HEK293 (cell line): Measurements from ENCODE around the gene BACH2.

Experiments
- CTCF ChIA-PET: fragments of 350-600 bp; formaldehyde crosslinking; extraction: SDS; loops from one replicate; lab custom pipeline; 2021; ENCODE audit warnings: antibody characterized with exemption; lab: Yijun Ruan, JAX
- POLR2A ChIA-PET: fragments of 300-600 bp; formaldehyde crosslinking; extraction: SDS; loops from one replicate; lab custom pipeline; 2020; ENCODE audit warnings: antibody characterized with exemption, inconsistent platforms; lab: Yijun Ruan, JAX
- H3K27ac ChIP-seq: fragments of 200-500 bp; sonication (Bioruptor generic); 2 replicates; pipeline ENCODE4 v1.5.1; 2014; ENCODE audit warnings: low read depth, low read length, control low read depth, inconsistent platforms; ENCODE audit errors: extremely low read depth
- H3K36me3 ChIP-seq, 2 experiments: fragments of 200-500 bp in 1 of 2; sonication (Bioruptor generic) in 1 of 2; 1 replicate in 1 of 2; 2 replicates in 1 of 2; pipeline ENCODE4 v1.5.1; 2014 to 2017; ENCODE audit warnings: inconsistent platforms in 2 of 2, low read length in 2 of 2; ENCODE audit not compliant: control insufficient read depth in 2 of 2, insufficient read depth in 1 of 2
- H3K4me1 ChIP-seq: fragments of 200-500 bp; sonication (Bioruptor generic); 2 replicates; pipeline ENCODE4 v1.5.1; 2014; ENCODE audit warnings: mild to moderate bottlenecking, low read length, inconsistent platforms; ENCODE audit not compliant: control insufficient read depth, insufficient read depth
- H3K4me3 ChIP-seq: 2 replicates; pipeline ENCODE4 v1.5.1; 2011; ENCODE audit warnings: low read depth, mild to moderate bottlenecking, control low read depth, low read length, moderate library complexity
- H3K9me3 ChIP-seq: fragments of 200-500 bp; sonication (Bioruptor generic); 2 replicates; pipeline ENCODE4 v1.5.1; 2014; ENCODE audit warnings: low read depth, low read length, inconsistent platforms; ENCODE audit not compliant: control insufficient read depth, insufficient read depth
- KLF8 ChIP-seq: fragments of 450-650 bp; formaldehyde crosslinking; IDR thresholded peaks from 2 replicates; pipeline ENCODE4 v1.5.1; 2016; ENCODE audit warnings: missing biosample characterization, missing genetic modification characterization
- OSR2 ChIP-seq: fragments of 450-650 bp; formaldehyde crosslinking; IDR thresholded peaks from 2 replicates; pipeline ENCODE4 v1.5.1; 2016; ENCODE audit warnings: missing biosample characterization, missing genetic modification characterization
- PRDM1 ChIP-seq: fragments of 450-650 bp; formaldehyde crosslinking; IDR thresholded peaks from 2 replicates; pipeline ENCODE4; 2016; ENCODE audit warnings: missing biosample characterization, missing genetic modification characterization
- PRDM10 ChIP-seq: fragments of 450-650 bp; formaldehyde crosslinking; IDR thresholded peaks from 2 replicates; pipeline ENCODE4 v1.5.1; 2016; ENCODE audit warnings: missing biosample characterization, missing genetic modification characterization
- SCRT2 ChIP-seq: fragments of 450-650 bp; formaldehyde crosslinking; IDR thresholded peaks from 2 replicates; pipeline ENCODE4 v1.5.1; 2016; ENCODE audit warnings: missing biosample characterization, missing genetic modification characterization
- ZBTB11 ChIP-seq: fragments of 450-650 bp; formaldehyde crosslinking; conservative IDR thresholded peaks from 2 replicates; pipeline ENCODE4 v1.5.1; 2016; ENCODE audit warnings: low read depth, missing biosample characterization, missing genetic modification characterization
- ZNF18 ChIP-seq: fragments of 450-650 bp; formaldehyde crosslinking; IDR thresholded peaks from 2 replicates; pipeline ENCODE4 v1.5.1; 2016; ENCODE audit warnings: missing biosample characterization, missing genetic modification characterization
- ZNF341 ChIP-seq: fragments of 450-650 bp; formaldehyde crosslinking; IDR thresholded peaks from 2 replicates; pipeline ENCODE4; 2016; ENCODE audit warnings: low read depth, missing biosample characterization, missing genetic modification characterization
- ZNF416 ChIP-seq: fragments of 450-650 bp; formaldehyde crosslinking; IDR thresholded peaks from 2 replicates; pipeline ENCODE4 v1.5.1; 2016; ENCODE audit warnings: missing biosample characterization, missing genetic modification characterization
- ZNF510 ChIP-seq: fragments of 450-650 bp; formaldehyde crosslinking; IDR thresholded peaks from 2 replicates; pipeline ENCODE4 v1.5.1; 2018; ENCODE audit warnings: mild to moderate bottlenecking, missing genetic modification characterization, missing biosample characterization; ENCODE audit not compliant: insufficient replicate concordance
- ZNF626 ChIP-seq: fragments of 450-650 bp; sonication (Bioruptor Pico); formaldehyde crosslinking; IDR thresholded peaks from 2 replicates; pipeline ENCODE4 v1.5.1; 2018; ENCODE audit warnings: missing biosample characterization, missing genetic modification characterization, inconsistent platforms
- ZNF645 ChIP-seq: fragments of 450-650 bp; formaldehyde crosslinking; IDR thresholded peaks from 2 replicates; pipeline ENCODE4; 2016; ENCODE audit warnings: missing biosample characterization, missing genetic modification characterization
- ZNF707 ChIP-seq: fragments of 450-650 bp; formaldehyde crosslinking; IDR thresholded peaks from 2 replicates; pipeline ENCODE4 v1.5.1; 2016; ENCODE audit warnings: missing biosample characterization, missing genetic modification characterization
- ZNF777 ChIP-seq: fragments of 450-650 bp; formaldehyde crosslinking; IDR thresholded peaks from 2 replicates; pipeline ENCODE4 v1.5.1; 2017; ENCODE audit warnings: missing biosample characterization, missing genetic modification characterization, borderline replicate concordance
- ZSCAN18 ChIP-seq: fragments of 450-650 bp; formaldehyde crosslinking; IDR thresholded peaks from 2 replicates; pipeline ENCODE4 v1.5.1; 2016; ENCODE audit warnings: missing biosample characterization, missing genetic modification characterization
- ZSCAN5A ChIP-seq: fragments of 450-650 bp; formaldehyde crosslinking; IDR thresholded peaks from 2 replicates; pipeline ENCODE4 v1.5.1; 2016; ENCODE audit warnings: missing biosample characterization, missing genetic modification characterization

Gene BACH2

GRCh38 chr6:89930789-89931188 is 365.9 kb downstream of the BACH2 start:
- ChIA-PET POLR2A (no interaction called here), CTCF (interaction anchor here (0.7 to 1.7 kb wide), 3 partner anchors 9 to 510 kb away, joined by 4 to 6 read pairs (median 5); no protein-coding TSS in a partner anchor)
- peaks cover 0 to 10% of the 10 kb centered on the region in 2 experiments; a peak in 1 of 3 replicates for H3K36me3 ChIP-seq
- H3K27ac ChIP-seq: no peak overlapping the region
- no peaks in the 10 kb centered on the region for H3K4me1 ChIP-seq
- no peak for TF ChIP-seq PRDM10 (tag by site-specific recombination)
- no peak for TF ChIP-seq ZNF626 (tag by site-specific recombination)
- TF ChIP-seq ZNF707 (tag by site-specific recombination): no peak
- no peak for TF ChIP-seq ZBTB11 (tag by site-specific recombination)
- TF ChIP-seq SCRT2: no peak
- no peak for TF ChIP-seq ZNF18
- no peak for TF ChIP-seq KLF8
- TF ChIP-seq ZNF645 (tag by site-specific recombination): no peak
- no peak for TF ChIP-seq ZSCAN18 (tag by site-specific recombination)
- TF ChIP-seq ZSCAN5A (tag by site-specific recombination): no peak
- no peak for TF ChIP-seq PRDM1 (tag by site-specific recombination)
- no peak for TF ChIP-seq ZNF341 (tag by site-specific recombination)
- TF ChIP-seq ZNF510: no peak
- no peak for TF ChIP-seq ZNF416 (tag by site-specific recombination)
- no peak for TF ChIP-seq OSR2 (tag by site-specific recombination)
- no peak for TF ChIP-seq ZNF777 (tag by site-specific recombination)
- TF ChIP-seq, all 188 proteins: peak for 0
- Histone ChIP-seq H3K4me3 (no peak overlapping the region), H3K9me3 (no peaks in the 10 kb centered on the region)
